HG02571 (cell line): ENCODE measurements around the gene CFAP46.
"Not testable (repeated sequence)": the region's sequence is repeated elsewhere in the genome, so short reads cannot be mapped to it uniquely, and the experiment has no call there.

Experiments
- ATAC-seq: cut with Tn5 transposase; IDR thresholded peaks from one replicate; pipeline ENCODE4 v1.9.1; 2021; ENCODE audit warnings: mild to moderate bottlenecking, moderate library complexity; ENCODE audit not compliant: unreplicated experiment

The CFAP46 gene

DNA sequence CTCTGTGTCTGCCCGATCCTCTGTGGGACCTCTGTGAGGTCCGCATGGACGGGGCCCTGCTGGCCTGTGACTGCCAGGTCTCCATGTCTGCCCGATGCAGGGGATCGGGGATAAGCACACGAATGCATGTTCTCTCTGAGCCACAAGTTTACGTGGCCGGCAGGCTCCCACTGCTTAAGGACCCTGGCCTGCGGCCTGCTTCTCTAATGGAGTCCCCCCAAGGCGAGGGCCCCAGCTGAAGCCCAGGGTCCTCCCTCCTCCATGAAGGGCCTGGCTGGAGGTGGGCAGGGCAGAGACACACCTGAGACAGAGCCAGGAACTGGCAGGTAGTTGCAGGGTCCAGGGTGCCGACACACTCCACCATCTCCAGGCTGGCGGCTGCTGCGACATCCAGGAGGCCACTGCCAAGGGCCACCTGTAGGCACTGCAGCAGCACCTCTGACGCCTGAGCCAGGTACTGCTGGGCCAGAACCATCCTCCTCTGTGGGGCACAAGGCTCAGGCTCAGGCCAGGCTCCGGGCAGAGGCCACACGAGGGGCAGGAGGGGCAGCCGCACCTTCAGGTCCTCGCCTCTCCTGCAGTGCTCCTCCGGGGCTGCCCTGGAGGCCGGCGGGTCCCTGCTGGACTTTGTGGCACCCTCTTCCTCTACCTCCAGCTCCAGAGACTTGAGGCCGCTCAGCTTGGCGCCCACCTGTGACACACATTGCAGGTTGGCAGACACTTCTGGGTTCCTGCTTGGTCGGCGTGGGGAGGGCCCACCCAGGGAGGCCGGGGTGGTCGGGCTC is 95.5 kb downstream of the CFAP46 start:
- ATAC-seq: no peak

GRCh38 chr10:132845780-132846595 is 96.4 kb downstream of the CFAP46 start:
- no peak for ATAC-seq

DNA sequence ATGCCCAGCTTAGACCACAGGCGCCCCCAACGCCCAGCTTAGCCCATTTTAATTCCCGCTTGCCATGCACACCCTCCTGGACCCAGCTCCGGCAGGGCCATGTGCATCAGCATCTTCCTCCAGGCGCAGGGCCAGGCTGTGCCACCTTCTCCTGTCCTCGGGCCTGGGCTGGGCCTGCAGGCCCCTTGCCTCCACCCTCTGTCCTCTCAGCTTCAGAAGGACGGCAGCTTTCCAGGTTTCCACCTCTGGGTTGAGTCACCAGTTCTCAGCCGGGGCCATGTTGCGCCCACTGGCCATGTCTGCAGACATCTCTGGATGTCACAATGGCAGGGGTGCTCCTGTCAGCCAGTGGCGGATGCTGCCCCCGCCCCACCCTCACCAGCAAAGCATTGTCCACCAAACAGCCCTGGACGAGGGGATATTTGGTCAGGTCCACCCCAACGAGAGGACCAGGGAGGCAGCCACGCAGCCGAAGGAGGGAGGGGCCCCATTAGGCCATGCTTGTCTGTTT is 97.3 kb downstream of the CFAP46 start:
- no peak for ATAC-seq

DNA sequence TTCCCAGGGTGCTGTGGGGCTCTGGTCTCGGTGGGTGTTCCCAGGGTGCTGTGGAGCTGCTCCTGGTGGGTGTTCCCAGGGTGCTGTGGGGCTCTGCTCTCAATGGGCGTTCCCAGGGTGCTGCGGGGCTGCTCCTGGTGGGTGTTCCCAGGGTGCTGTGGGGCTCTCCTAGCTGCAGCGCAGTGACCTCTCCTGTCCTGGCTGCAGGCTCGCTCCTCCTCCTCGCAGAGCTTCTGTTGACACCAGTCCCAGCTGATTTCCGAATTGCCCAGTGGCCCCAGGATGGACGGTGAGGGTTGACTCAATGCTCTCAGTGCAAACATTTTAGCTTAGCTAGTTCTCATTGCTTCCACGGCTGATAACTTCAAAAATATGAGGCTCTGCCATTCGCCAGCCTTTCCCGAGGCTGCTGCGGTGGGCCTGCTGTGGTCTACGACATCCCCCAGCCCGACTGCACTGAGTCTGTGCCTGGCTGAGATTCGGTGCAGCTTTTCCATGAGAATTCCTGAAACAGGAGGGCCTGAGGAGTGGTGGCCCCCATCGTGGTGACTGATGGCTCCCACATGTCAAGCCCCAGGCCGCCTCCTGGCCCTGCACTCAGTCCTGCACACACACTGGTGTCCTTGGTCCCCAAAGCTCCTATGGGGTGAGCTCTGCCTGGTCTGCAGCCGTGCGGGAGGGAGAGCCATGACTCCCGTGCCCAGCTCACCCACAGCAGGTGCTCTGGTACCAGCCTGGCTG is 98.1 kb downstream of the CFAP46 start:
- no peak for ATAC-seq

- ATAC-seq: not testable (repeated sequence)
Measured at GRCh38 chr10:132843276-132843675, 99.1 kb downstream of the CFAP46 start.

DNA sequence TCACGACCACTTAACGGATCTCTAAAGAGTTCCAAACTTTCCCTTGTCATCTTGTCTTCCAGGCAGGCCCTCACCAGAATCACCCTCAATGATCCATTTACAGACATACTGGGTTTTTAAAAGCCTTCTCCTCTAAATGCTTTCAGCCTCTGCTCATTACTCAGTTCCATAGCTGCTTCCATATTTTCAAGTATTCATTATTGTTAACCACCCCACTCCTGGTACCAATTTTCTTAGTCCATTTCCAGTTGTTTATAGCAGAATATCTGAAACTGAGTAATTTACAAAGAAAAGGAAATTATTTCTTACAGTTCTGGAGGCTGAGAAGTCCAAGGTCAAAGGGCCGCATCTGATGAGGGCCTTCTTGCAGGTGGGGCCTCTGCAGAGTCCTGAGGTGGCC is 100.0 kb downstream of the CFAP46 start:
- ATAC-seq: no peak

DNA sequence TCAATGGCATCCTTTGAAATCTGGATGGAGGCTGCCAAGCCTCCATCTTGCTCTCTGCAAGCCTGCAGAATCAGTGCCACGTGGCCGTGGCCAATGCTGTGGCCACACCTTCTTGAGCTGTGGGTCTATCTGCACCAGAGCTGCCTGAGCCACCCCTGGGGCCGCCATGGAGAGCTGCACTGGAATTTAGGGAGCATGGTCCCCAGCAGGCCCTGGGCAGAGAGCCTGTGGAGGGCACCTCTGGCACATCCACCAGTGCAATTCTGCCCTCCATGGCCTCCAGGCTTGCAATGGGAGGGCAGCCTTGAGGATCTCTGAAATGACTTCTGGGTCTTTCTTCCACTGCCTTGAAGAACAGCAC is 100.8 kb downstream of the CFAP46 start:
- no peak for ATAC-seq

DNA sequence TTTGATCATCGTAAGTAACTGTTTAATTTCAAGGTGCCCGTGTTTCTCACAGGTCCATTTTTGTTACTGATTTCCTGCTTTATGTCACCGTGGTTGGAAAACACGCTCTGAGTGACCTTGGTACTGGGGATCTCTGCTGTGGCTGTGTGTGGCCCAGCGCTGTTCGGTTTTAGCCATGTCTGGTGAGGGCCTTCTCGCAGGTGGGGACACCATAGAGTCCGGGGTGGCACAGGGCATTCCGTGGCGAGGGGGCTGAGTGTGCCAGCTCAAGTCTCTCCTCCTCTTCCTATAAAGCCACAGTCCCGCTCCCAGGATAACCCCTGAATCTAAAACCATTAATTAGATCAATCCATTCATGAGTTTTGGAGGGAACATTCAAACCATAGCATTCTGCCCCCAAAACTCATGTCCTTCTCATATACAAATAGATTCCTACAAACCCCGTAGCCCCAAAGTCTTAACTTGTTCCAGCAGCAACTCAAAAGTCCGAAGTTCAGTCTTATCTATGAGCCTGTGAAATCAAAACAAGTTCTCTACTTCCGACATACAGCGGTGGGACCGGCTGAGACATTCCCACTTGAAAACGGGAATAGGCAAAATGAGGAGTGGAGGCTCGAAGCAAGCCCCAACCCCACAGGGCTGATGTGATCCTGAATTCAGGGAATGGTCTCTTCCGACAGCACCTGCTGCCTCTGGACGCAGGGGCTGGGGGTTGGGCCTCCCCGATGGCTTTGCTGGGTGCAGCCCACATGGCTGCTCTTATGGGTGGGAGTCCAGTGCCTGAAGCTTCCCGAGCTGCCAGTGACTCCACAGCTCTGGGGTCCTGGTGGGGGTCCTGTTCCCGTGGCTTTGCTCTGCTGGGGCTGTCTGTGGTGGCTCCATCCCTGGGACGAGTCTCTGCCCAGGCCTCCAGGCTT is 101.4 kb downstream of the CFAP46 start:
- no peak for ATAC-seq

GRCh38 chr10:132839061-132839460 is 103.3 kb downstream of the CFAP46 start:
- no peak for ATAC-seq

DNA sequence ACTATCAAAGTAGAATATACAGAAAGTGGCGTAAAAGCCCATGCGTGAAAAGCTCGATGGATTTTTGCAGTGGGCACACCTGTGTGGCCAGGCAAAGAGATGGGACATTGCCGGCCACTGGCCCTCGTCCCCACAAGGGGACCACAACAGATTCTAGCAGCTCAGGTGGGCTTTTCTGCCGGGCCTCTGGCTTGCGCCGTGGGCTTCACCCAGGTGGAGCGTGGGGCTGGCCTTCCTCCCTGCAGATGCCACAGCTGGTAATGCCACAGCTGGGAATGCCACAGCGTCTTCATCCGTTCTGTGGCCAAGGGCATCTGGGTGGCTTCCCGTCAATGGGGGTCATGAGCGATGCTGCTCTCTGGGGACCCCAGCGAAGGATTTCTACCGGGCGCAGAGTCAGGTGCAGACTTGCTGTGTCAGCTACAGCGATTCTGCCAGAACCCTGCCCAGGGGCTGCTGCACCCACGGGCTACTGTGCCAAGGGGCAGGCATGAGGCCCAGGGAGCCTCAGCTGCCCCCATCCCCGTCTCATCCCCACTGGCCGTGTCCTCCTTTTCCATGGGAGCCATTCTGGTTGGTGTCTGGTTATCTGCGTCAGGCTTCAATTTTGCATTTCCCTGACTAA is 103.9 kb downstream of the CFAP46 start:
- ATAC-seq: no peak

DNA sequence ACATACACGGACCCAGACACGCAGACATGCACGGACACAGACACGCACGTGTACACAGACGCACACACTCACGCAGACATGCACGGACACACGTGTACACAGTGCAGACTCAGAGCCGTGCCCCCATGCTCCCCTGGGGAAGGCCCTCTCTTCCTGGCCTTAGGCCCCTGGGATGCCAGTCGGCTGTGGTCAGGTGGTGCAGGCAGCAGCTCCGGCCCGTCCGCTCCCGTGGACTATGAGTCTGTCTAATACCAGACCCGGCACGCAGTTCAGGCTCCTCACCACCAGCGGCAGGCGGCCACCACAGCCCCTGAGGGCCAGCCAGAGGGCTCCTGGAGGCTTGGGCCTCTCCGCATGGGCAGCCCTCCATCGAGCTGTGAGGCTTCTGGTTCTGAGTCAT is 104.5 kb downstream of the CFAP46 start:
- no peak for ATAC-seq

DNA sequence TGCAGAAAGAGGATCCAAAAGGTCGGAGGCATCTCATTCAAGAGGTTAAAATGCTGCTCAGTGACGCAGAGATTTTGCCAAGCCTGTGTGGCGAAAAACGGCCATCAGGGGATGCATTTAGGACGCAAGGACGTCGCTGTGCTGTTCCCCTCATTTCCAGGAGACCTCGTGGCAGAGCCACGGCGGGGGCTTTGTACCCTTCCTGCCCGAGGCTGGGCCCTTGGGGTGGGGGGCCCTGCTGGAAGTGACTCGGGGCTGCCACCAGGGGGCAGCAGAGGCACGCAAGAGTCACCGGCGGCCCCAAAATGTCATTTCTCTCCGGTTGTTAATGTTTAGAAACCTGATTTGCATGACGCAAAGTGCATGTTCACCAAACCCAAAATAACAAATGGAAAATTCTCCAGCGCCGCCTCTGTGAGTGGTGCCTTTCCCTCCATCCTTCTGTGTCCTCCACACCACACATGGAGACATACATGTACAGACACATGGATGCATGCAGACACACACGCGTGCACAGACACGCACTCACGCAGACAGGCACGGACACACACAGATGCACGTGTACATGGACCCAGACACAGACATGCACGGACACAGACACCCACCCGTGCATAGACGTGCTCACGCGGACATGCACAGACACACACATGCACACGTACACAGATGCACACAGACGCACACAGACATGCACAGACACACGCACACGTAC is 105.4 kb downstream of the CFAP46 start:
- ATAC-seq: no peak

DNA sequence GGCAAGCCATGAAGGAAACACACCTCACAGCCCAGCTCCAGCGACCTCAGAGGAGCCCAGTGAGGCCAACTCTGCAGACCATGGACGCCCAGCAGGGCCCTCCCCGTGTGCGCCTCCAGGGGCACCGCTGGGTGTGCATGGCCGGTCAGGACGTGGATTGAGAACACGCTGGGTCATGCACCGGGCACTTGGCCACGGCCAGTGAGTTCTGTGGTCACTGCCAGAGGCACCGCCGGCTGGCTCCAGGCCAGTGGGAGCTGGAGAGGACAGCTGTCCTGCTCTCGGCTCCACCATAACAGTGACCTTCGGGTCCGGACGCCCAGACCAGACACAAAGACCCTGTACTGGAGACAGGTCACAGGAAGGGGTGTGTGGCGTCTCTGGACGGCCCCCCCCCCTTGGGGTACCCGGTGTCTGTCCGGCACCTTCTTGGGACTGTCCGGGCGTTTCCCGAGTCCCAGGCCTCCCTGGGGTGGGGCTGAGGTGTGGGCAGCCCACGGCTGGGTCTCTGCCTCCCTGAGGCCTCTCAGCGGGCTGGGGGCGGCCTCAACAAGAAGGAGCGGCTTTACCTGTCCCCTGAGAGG is 106.0 kb downstream of the CFAP46 start:
- no peak for ATAC-seq

DNA sequence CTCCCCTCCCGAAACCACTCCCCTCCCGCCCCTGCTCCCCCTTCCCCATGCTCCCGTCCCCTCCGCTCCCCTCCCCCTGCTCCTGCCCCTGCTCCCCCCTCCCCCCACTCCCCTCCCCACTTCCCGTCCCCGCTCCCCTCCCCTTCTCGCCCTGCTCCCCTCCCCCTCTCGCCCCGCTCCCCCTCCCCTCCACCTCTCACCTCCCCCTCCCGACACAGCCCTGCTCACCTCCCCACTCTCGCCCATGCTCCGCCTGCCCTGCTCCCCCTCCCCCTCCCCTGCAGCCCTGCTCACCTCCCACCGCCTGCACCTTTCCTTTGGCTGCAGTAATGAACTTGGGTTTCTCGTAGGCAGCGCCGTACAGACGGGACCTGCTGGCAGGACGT is 106.5 kb downstream of the CFAP46 start:
- ATAC-seq: no peak

DNA sequence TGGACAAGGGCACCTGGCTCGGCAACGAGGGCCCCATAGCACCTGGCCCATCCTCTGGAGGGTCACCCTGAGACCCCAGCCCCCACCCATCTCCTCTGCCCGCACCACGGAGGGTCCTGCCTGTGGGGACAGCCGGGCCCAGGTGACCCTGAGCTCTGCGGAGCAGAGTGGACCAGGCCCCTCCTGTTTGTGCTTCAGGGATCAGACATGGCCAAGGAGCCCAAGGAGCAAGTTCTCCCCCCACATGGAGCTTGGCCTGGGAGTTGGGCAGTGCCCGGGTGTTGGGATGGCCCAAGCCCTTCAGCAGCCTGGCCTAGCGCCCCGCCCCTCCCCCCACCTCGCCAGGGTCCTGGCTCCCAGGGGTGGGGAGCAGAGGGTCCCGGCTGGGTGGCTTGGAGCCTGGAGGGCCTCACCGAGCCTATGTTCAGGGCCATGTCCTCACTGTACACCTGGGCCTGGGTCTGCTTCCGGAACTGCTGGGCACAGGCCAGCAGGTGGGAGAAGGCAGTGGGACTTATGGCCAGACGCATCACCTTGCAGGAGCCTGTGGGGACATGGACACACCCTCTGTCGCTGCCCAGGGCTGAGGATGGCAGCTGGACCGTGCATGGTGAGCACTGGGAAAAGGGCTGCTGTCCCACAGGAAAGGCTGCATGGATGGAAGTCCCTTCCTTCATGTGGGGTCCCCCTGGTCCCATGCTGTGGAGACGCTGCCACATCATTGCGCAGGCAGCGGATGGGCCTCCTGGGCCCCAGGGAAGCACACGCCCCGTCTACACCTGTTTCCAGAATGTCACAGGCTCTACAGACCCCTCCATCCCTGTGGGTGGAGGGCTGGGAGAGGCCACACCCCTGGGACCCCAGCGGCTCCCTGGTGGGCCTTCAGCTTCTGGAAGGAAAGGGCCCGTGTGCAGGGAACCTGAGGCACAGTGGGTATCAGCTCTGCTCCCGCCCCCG is 107.2 kb downstream of the CFAP46 start:
- ATAC-seq: no peak

DNA sequence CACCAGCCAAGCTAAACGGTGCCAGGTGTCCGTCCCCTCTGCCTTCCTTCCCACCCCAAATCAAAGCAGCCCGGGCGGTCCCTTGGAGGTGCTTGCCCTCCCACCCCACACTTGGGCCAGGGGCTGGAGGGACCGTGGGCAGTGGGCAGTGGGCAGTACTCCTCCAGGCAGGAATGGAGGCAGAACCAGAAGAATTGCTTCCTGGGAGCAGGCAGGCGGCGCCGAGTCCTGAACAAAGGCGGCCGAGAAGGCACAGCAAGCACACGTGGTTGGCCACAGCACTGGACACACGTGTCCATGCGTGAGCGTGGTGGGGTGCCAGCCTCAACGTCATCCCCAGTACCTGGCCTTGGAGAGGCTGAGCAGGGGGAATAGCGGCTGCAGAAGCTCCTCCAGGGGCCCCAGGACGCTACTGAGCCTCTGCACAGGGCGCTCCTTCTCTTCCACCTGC is 108.0 kb downstream of the CFAP46 start:
- no peak for ATAC-seq

- ATAC-seq: no peak
Measured at GRCh38 chr10:132833421-132834111, 108.8 kb downstream of the CFAP46 start.
